GM12878 (cell line): ENCODE measurements around the gene CCDC57. TPM values are rescaled to one million over a fixed set of nuclear protein-coding genes. Genes with fewer than 3 reads are reported as not detected.

Experiments
- ATAC-seq: fragments of 200-7000 bp; cut with Tn5 transposase; 3 replicates; pipeline ENCODE4 v1.9.1; 2020; ENCODE audit warnings: mild to moderate bottlenecking, moderate library complexity
- BruUV-seq: library from RNA; stranded (reverse); fragments of 400-500 nt; replicated peaks from 2 replicates; lab custom pipeline; 2021; lab: Mats Ljungman, UMichigan
- CTCF ChIA-PET: fragments of 300-600 bp; sonication (Branson Sonifier 250); formaldehyde crosslinking; extraction: SDS; loops from one replicate; lab custom pipeline; 2021; ENCODE audit warnings: inconsistent platforms; lab: Yijun Ruan, JAX
- POLR2A ChIA-PET: fragments of 350-600 bp; formaldehyde crosslinking; extraction: SDS; loops from one replicate; lab custom pipeline; 2021; ENCODE audit warnings: inconsistent platforms; lab: Charles Lee
- RAD21 ChIA-PET: fragments of 300-600 bp; sonication (Branson Sonifier 250); formaldehyde crosslinking; loops from one replicate; lab custom pipeline; 2023; ENCODE audit warnings: antibody characterized with exemption; ENCODE audit not compliant: unreplicated experiment; lab: Charles Lee
- SMC1A ChIA-PET: fragments of 300-600 bp; sonication (Branson Sonifier 250); formaldehyde crosslinking; loops from one replicate; lab custom pipeline; 2023; ENCODE audit not compliant: unreplicated experiment, uncharacterized antibody; lab: Charles Lee
- DNase-seq: peaks from one replicate; pipeline ENCODE4 v3.0.0-alpha.2; 2011; ENCODE audit warnings: low read depth, low spot score
- FAIRE-seq: peaks from 3 replicates; lab custom pipeline; 2011; peaks lifted over from hg19 to GRCh38; lab: Jason Lieb, UNC
- H2AFZ ChIP-seq: 2 replicates; pipeline ENCODE4 v1.6.0; 2011; ENCODE audit warnings: low read depth, low read length, control low read depth; ENCODE audit not compliant: control insufficient read depth
- H3K27ac ChIP-seq: 2 replicates; pipeline ENCODE4 v1.5.1; 2011; ENCODE audit warnings: control low read depth; ENCODE audit not compliant: control insufficient read depth, insufficient read depth
- H3K27me3 ChIP-seq, 2 experiments: replicated peaks in 1 of 2; 2 replicates each; pipeline versions ENCODE4 v1.6.0 to v1.6.1; 2011; ENCODE audit warnings: low read length in 1 of 2; ENCODE audit not compliant: control insufficient read depth in 2 of 2, insufficient read depth in 2 of 2
- H3K36me3 ChIP-seq, 2 experiments: 2 replicates each; pipeline ENCODE4 v1.5.1; 2011; ENCODE audit warnings: low read length in 1 of 2; ENCODE audit not compliant: control insufficient read depth in 2 of 2, insufficient read depth in 2 of 2
- H3K4me1 ChIP-seq: 2 replicates; pipeline ENCODE4 v1.6.1; 2011; ENCODE audit warnings: mild to moderate bottlenecking, low read length, moderate library complexity, mixed read lengths; ENCODE audit not compliant: control insufficient read depth, insufficient read depth
- H3K4me2 ChIP-seq: 2 replicates; pipeline ENCODE4 v1.6.0; 2011; ENCODE audit warnings: control low read depth; ENCODE audit not compliant: control insufficient read depth, insufficient read depth
- H3K4me3 ChIP-seq: fragments of 200-600 bp; sonication (generic); 2 replicates; pipeline ENCODE4 v1.5.1; 2016
- H3K79me2 ChIP-seq: 2 replicates; pipeline ENCODE4 v1.6.0; 2011; ENCODE audit warnings: low read length; ENCODE audit not compliant: control insufficient read depth, insufficient read depth
- H3K9ac ChIP-seq: 2 replicates; pipeline ENCODE4 v1.8.0; 2011; ENCODE audit warnings: low read length, control low read depth, mixed read lengths; ENCODE audit not compliant: control insufficient read depth, insufficient read depth
- H3K9me3 ChIP-seq: replicated peaks from 3 replicates; pipeline ENCODE4 v1.5.1; 2011; ENCODE audit warnings: mild to moderate bottlenecking, low read length; ENCODE audit not compliant: control insufficient read depth, insufficient read depth
- H4K20me1 ChIP-seq: 2 replicates; pipeline ENCODE4 v1.6.0; 2011; ENCODE audit not compliant: control insufficient read depth, insufficient read depth
- BCL11A ChIP-seq: IDR thresholded peaks from 2 replicates; pipeline ENCODE4 v1.6.1; 2011; ENCODE audit warnings: low read depth, low read length
- BCLAF1 ChIP-seq: fragments of 450-650 bp; IDR thresholded peaks from 2 replicates; pipeline ENCODE4 v1.6.1; 2017; ENCODE audit warnings: antibody characterized with exemption, mild to moderate bottlenecking, moderate library complexity
- CHD1 ChIP-seq: IDR thresholded peaks from 2 replicates; pipeline ENCODE4 v1.6.1; 2012; ENCODE audit warnings: low read depth, low read length, improper control_type of control experiment
- CHD4 ChIP-seq: fragments of 200-600 bp; sonication (generic); IDR thresholded peaks from 2 replicates; pipeline ENCODE4 v1.6.1; 2016; ENCODE audit warnings: mild to moderate bottlenecking
- CREM ChIP-seq: IDR thresholded peaks from 2 replicates; pipeline ENCODE4 v1.6.1; 2014; ENCODE audit warnings: antibody characterized with exemption, low read depth
- EED ChIP-seq: sonication (generic); IDR thresholded peaks from 2 replicates; pipeline ENCODE4 v1.6.1; 2016; ENCODE audit warnings: antibody characterized with exemption, low read depth
- FOXK2 ChIP-seq: fragments of 450-650 bp; IDR thresholded peaks from 2 replicates; pipeline ENCODE4 v1.6.1; 2017; ENCODE audit warnings: mild to moderate bottlenecking, moderate library complexity
- GATAD2B ChIP-seq: fragments of 450-650 bp; conservative IDR thresholded peaks from 2 replicates; pipeline ENCODE4 v1.6.1; 2017; ENCODE audit warnings: low read depth, mild to moderate bottlenecking, moderate library complexity
- NFIC ChIP-seq: IDR thresholded peaks from 2 replicates; pipeline ENCODE4 v1.6.1; 2012; ENCODE audit warnings: low read depth, mild to moderate bottlenecking, inconsistent platforms, low read length, moderate library complexity
- POLR2AphosphoS2 ChIP-seq: IDR thresholded peaks from 2 replicates; pipeline ENCODE4 v1.6.1; 2011; ENCODE audit warnings: low read depth, mild to moderate bottlenecking, low read length, improper control_type of control experiment, moderate library complexity
- RELA ChIP-seq: fragments of 450-650 bp; IDR thresholded peaks from 2 replicates; pipeline ENCODE4 v1.8.0; 2014; ENCODE audit warnings: borderline replicate concordance; ENCODE audit not compliant: partially characterized antibody
- SIN3A ChIP-seq: IDR thresholded peaks from 2 replicates; pipeline ENCODE4 v1.6.1; 2012; ENCODE audit warnings: low read depth, low read length, improper control_type of control experiment
- SREBF2 ChIP-seq: IDR thresholded peaks from 2 replicates; pipeline ENCODE4 v1.6.1; 2012; ENCODE audit warnings: mild to moderate bottlenecking, low read length
- SRF ChIP-seq, 2 experiments: IDR thresholded peaks; 2 replicates each; pipeline ENCODE4 v1.6.1; 2011; ENCODE audit warnings: low read depth in 2 of 2, low read length in 2 of 2, mild to moderate bottlenecking in 1 of 2, moderate library complexity in 1 of 2
- USF2 ChIP-seq: IDR thresholded peaks from 2 replicates; pipeline ENCODE4 v1.6.1; 2011; ENCODE audit warnings: low read depth, low read length, improper control_type of control experiment, borderline replicate concordance
- WGBS: methylation state at CpG from one replicate; pipeline ENCODE4 v1.1.6; 2016; ENCODE audit warnings: low lambda C conversion rate; ENCODE audit not compliant: insufficient replicate concordance, insufficient coverage; ENCODE audit errors: missing lambda C conversion rate; 5-methylcytosine and 5-hydroxymethylcytosine counted together
- in situ Hi-C: fragments of 300-500 bp; cut with MboI; formaldehyde crosslinking; loops from 9 replicates; pipeline ENCODE4 v1.14.3; 2018; ENCODE audit warnings: mixed read lengths
- intact Hi-C: fragments of 100-400 bp; cut with micrococcal nuclease; formaldehyde crosslinking; loops from one replicate; pipeline ENCODE4 v1.14.2; 2022; ENCODE audit not compliant: unreplicated experiment
- polyA plus RNA-seq, 11 experiments: library from polyadenylated mRNA; depleted of rRNA in 4 of 11; unstranded in 6 of 11; stranded (reverse) in 5 of 11; fragments of >200 nt; fragmentation: Nextera tagmentation in 4 of 11; fragmentation: Illumina TruSeq in 1 of 11; extraction: Ambion mirVana in 4 of 11; extraction: Trizol in 1 of 11; gene quantifications; 1 replicate in 1 of 11; 2 replicates in 10 of 11; pipeline versions ENCODE4 v1.2.1 to v1.2.3, GENCODE V29; 2011 to 2016; ENCODE audit warnings: inconsistent platforms in 2 of 11, missing spikeins in 2 of 11, low read depth in 1 of 11
- total RNA-seq, 4 experiments: library from RNA; depleted of rRNA in 3 of 4; stranded (reverse); fragments of >200 nt in 3 of 4; fragmentation: Illumina TruSeq in 1 of 4; extraction: Trizol in 1 of 4; gene quantifications; 2 replicates each; pipeline versions ENCODE4 v1.2.1 to v1.2.3, GENCODE V29; 2013 to 2021
- TF ChIP-seq, protein P1 (sequence below): IDR thresholded peaks from 2 replicates; pipeline ENCODE4 v1.6.1; 2011; ENCODE audit warnings: borderline replicate concordance, low read depth, mild to moderate bottlenecking, moderate library complexity, mixed read lengths, low read length; ENCODE audit not compliant: insufficient read depth; ENCODE audit errors: extremely low read length

CCDC57 gene
- total and polyA plus RNA-seq, 10 of the 15 experiments (the other 5 are each of a cell fraction or from before 2014, with no cell fraction given), result 5.4 to 123 (median 45.8) TPM

GRCh38 chr17:82218349-82219075, 5.9 kb upstream of the CCDC57 start:
- POLR2A ChIA-PET, result interaction anchor here (1.9 kb wide), 1 partner anchor 12 kb away, joined by 4 read pairs; no protein-coding TSS in a partner anchor
- SMC1A ChIA-PET, result no interaction called here
- intact Hi-C loops, result no loop called here
- no peak for TF ChIP-seq USF2
- no peak for TF ChIP-seq EED
- TF ChIP-seq BCL11A, result no peak
- TF ChIP-seq SIN3A, result no peak
- no peak for TF ChIP-seq CHD1
- no peak for TF ChIP-seq NFIC
- no peak for TF ChIP-seq FOXK2
- no peak for TF ChIP-seq CREM
- no peak for TF ChIP-seq GATAD2B
- TF ChIP-seq BCLAF1, result no peak
- TF ChIP-seq, protein P1, sequence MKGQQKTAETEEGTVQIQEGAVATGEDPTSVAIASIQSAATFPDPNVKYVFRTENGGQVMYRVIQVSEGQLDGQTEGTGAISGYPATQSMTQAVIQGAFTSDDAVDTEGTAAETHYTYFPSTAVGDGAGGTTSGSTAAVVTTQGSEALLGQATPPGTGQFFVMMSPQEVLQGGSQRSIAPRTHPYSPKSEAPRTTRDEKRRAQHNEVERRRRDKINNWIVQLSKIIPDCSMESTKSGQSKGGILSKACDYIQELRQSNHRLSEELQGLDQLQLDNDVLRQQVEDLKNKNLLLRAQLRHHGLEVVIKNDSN, result no peak
- no peak for TF ChIP-seq SREBF2
- TF ChIP-seq CHD4, result no peak
- TF ChIP-seq POLR2AphosphoS2, result no peak
- TF ChIP-seq RELA, result no peak
- TF ChIP-seq SRF (IDR thresholded peaks at IDR 0.05; ENCODE audit: low read depth in 2 of 2, low read length in 2 of 2), result no peak

More at GRCh38 chr17:82218349-82219075, 5.9 kb upstream of the CCDC57 start:
- ChIA-PET CTCF (interaction anchor here (1.7 kb wide), 1 partner anchor 13 kb away, joined by 4 read pairs; no protein-coding TSS in a partner anchor), RAD21 (no interaction called here)
- Histone ChIP-seq H4K20me1 (no peaks in the 10 kb centered on the region), H3K27me3 (no peaks in the 10 kb centered on the region; a peak in 1 of 4 replicates), H3K36me3 (no peaks in the 10 kb centered on the region), H3K9me3 (no peaks in the 10 kb centered on the region; the same call in 2 of the 3 replicates), H3K4me3 (no peak overlapping the region), H2AFZ (no peak overlapping the region), H3K4me2 (no peak overlapping the region), H3K4me1 (peaks cover 20% of the 10 kb centered on the region), H3K9ac (no peak overlapping the region), H3K27ac (no peak overlapping the region), H3K79me2 (no peaks in the 10 kb centered on the region)
- 71% methylated on average over 25 of the region's 32 CpGs for WGBS
- no TSS peak for BruUV-seq
- FAIRE-seq (no peak), ATAC-seq (no peak), DNase-seq (no peak)
- in situ Hi-C loops, result no loop called here
